ENCODE measurements around the gene E2F4.

GRCh38 chr16:67158637-67159600, 33.0 kb upstream of the E2F4 start:
- TF ChIP-seq CTCF (IDR thresholded peaks at IDR 0.05; ENCODE audit: low read depth, low read length) (no peak), EZH2phosphoT487 (IDR thresholded peaks at IDR 0.05; ENCODE audit: low read depth) (no peak)
